Suppressor macrophage treated with lipopolysaccharide for 4 hours (primary cell): Measurements from ENCODE around the gene IFT20.
"Not testable (repeated sequence)": the region's sequence is repeated elsewhere in the genome, so short reads cannot be mapped to it uniquely, and the experiment has no call there.

ENCODE experiments used
- DNase-seq: peaks from one replicate; pipeline ENCODE4 v3.0.0-alpha.2; 2020

The IFT20 gene

GRCh38 chr17:28306954-28307401, 28.3 kb downstream of the IFT20 start:
- DNase-seq = no peak

- DNase-seq = no peak
Measured at GRCh38 chr17:28298449-28298848, 36.8 kb downstream of the IFT20 start.

- no peak for DNase-seq
Measured at GRCh38 chr17:28295677-28296578, 39.3 kb downstream of the IFT20 start.

- no peak for DNase-seq
Measured at GRCh38 chr17:28293994-28294393, 41.3 kb downstream of the IFT20 start.

- DNase-seq = not testable (repeated sequence)
Measured at GRCh38 chr17:28292878-28293277, 42.4 kb downstream of the IFT20 start.

- no peak for DNase-seq
Measured at GRCh38 chr17:28291780-28292330, 43.4 kb downstream of the IFT20 start.

GRCh38 chr17:28290703-28291102, 44.6 kb downstream of the IFT20 start:
- DNase-seq = no peak

GRCh38 chr17:28285965-28286364, 49.3 kb downstream of the IFT20 start:
- DNase-seq = no peak

- no peak for DNase-seq
Measured at GRCh38 chr17:28282596-28282995, 52.7 kb downstream of the IFT20 start.

- DNase-seq = no peak
Measured at GRCh38 chr17:28280826-28281225, 54.4 kb downstream of the IFT20 start.

GRCh38 chr17:28279411-28279810, 55.9 kb downstream of the IFT20 start:
- no peak for DNase-seq
